ENCODE data around the gene BCAP29. TPM values are rescaled to one million over a fixed set of nuclear protein-coding genes. Genes with fewer than 3 reads are reported as not detected.

BCAP29 gene
- total RNA-seq, 2 experiments from 2014 or later: 11.0 to 11.7 TPM

DNA sequence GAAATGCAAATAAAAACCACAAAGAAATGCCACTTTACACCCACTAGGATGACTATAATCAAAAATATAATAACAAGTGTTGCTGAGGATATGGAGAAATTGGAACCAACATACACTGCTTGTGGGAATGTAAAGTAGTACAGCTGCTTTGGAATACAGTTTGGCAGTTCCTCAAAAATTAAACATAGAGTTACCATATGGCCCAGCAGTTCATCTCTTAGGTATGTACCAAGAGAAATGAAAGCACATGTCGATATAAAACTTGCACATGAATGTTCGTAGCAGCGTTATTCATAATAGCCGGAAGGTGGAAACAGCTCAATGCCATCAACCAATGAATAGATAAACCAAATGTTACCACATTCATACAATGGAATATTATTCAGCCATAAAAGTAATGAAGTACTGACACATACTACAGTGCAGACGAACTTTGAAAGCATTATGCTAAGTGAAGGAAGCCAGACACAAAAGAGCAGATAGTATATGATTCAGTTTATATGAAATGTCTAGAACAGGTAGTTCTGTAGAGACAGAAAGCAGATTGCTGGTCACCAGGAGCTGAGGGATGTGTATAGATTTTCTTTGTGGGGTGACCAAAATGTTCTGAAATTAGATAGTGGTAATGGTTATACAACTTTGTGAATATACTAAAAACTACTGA is 12.4 kb downstream of the BCAP29 start:
- POLR2A ChIA-PET: no interaction called here
- Histone ChIP-seq H3K9me3 (ENCODE audit: control insufficient read depth in 1 of 2, insufficient read depth in 1 of 2, low read length in 2 of 2) (no peaks in the 10 kb centered on the region), H3K27ac (ENCODE audit: low read depth in 1 of 2, low read length in 2 of 2) (no peak overlapping the region), H3K4me1 (ENCODE audit: insufficient read depth, low read length) (no peaks in the 10 kb centered on the region), H3K4me3 (ENCODE audit: low read length) (no peak overlapping the region), H3K27me3 (ENCODE audit: control insufficient read depth in 1 of 2, insufficient read depth in 2 of 2, low read length in 2 of 2) (no peaks in the 10 kb centered on the region), H3K36me3 (ENCODE audit: insufficient read depth, low read length) (peaks cover 8% of the 10 kb centered on the region)
- TF ChIP-seq CTCF (IDR thresholded peaks at IDR 0.05): no peak
- Mint-ChIP-seq H3K4me1 (ENCODE audit: low read depth) (no peaks in the 10 kb centered on the region), H3K9me3 (no peaks in the 10 kb centered on the region), H3K27ac (no peak overlapping the region), H3K27me3 (no peaks in the 10 kb centered on the region), H3K4me3 (no peak overlapping the region), H3K36me3 (ENCODE audit: low read depth) (peaks cover 33% of the 10 kb centered on the region)
- DNase-seq (no peak), ATAC-seq (ENCODE audit: poor library complexity) (no peak)
- intact Hi-C loops (cut with DNase I, micrococcal nuclease): no loop called here
- CTCF ChIA-PET: interaction anchor here (0.6 kb wide), 1 partner anchor 272 kb away, joined by 3 read pairs; no protein-coding TSS in a partner anchor

GRCh38 chr7:107593025-107593410 is 13.0 kb downstream of the BCAP29 start:
- CTCF ChIA-PET: interaction anchor here (0.6 kb wide), 1 partner anchor 271 kb away, joined by 3 read pairs; no protein-coding TSS in a partner anchor
- POLR2A ChIA-PET: no interaction called here
- intact Hi-C loops (cut with DNase I, micrococcal nuclease): no loop called here
- H3K4me3 Mint-ChIP-seq: no peak overlapping the region
- H3K27ac Mint-ChIP-seq: no peak overlapping the region
- H3K36me3 Mint-ChIP-seq (ENCODE audit: low read depth): peaks cover 33% of the 10 kb centered on the region
- Histone ChIP-seq H3K27me3 (ENCODE audit: control insufficient read depth in 1 of 2, insufficient read depth in 2 of 2, low read length in 2 of 2) (no peaks in the 10 kb centered on the region), H3K9me3 (ENCODE audit: control insufficient read depth in 1 of 2, insufficient read depth in 1 of 2, low read length in 2 of 2) (no peaks in the 10 kb centered on the region), H3K36me3 (ENCODE audit: insufficient read depth, low read length) (peaks cover 8% of the 10 kb centered on the region), H3K4me3 (ENCODE audit: low read length) (no peak overlapping the region), H3K4me1 (ENCODE audit: insufficient read depth, low read length) (no peaks in the 10 kb centered on the region), H3K27ac (ENCODE audit: low read depth in 1 of 2, low read length in 2 of 2) (no peak overlapping the region)
- ATAC-seq (ENCODE audit: poor library complexity) (no peak), DNase-seq (no peak)
- H3K9me3 Mint-ChIP-seq: no peaks in the 10 kb centered on the region
- H3K27me3 Mint-ChIP-seq: no peaks in the 10 kb centered on the region
- TF ChIP-seq CTCF (IDR thresholded peaks at IDR 0.05): no peak
- H3K4me1 Mint-ChIP-seq (ENCODE audit: low read depth): no peaks in the 10 kb centered on the region

DNA sequence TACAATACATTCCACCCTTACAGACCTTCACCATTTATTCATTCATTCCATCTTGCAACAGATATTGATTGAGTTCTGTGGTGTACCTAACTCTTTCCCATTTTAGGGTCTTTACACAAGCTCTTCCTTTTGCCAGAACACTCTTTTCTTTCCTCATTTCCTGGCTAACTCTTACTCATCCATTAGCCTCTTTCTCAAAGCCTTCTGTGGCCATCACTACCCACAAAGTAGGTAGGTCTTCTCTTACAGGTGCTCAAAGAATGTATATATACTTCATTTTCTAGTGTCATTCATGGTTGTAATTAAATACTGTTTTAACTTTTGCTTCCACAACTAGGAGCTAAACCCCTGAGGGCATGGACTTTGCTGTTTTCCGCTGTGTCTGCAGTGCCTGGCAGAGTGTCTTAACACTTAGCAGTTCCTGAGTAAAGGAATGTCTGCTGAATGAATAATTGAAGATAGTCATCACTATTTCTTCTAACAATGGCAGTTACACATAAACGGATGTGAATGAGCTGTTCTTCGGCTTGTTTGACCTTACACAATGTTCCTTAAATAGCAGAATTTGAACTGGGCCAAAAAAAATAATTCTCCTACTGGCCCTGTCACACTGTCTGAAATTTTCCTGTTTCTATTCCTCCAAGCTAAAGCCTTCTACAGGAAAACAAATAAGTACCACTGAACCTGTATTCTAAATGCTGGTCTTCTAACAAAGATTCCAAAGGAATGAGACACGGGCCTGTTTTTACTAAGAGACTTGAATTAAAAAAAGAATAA is 15.1 kb downstream of the BCAP29 start:
- Histone ChIP-seq H3K27me3 (ENCODE audit: control insufficient read depth in 1 of 2, insufficient read depth in 2 of 2, low read length in 2 of 2) (no peaks in the 10 kb centered on the region), H3K4me3 (ENCODE audit: low read length) (no peak overlapping the region), H3K9me3 (ENCODE audit: control insufficient read depth in 1 of 2, insufficient read depth in 1 of 2, low read length in 2 of 2) (no peaks in the 10 kb centered on the region), H3K27ac (ENCODE audit: low read depth in 1 of 2, low read length in 2 of 2) (no peak overlapping the region), H3K36me3 (ENCODE audit: insufficient read depth, low read length) (peaks cover 8% of the 10 kb centered on the region), H3K4me1 (ENCODE audit: insufficient read depth, low read length) (no peaks in the 10 kb centered on the region)
- ATAC-seq (ENCODE audit: poor library complexity) (no peak), DNase-seq (no peak)
- TF ChIP-seq CTCF (IDR thresholded peaks at IDR 0.05): no peak
- peaks cover 28% of the 10 kb centered on the region for H3K36me3 Mint-ChIP-seq (ENCODE audit: low read depth)
- H3K4me1 Mint-ChIP-seq (ENCODE audit: low read depth): no peaks in the 10 kb centered on the region
- no peaks in the 10 kb centered on the region for H3K27me3 Mint-ChIP-seq
- POLR2A ChIA-PET: no interaction called here
- H3K4me3 Mint-ChIP-seq: no peak overlapping the region
- CTCF ChIA-PET: no interaction called here
- no peaks in the 10 kb centered on the region for H3K9me3 Mint-ChIP-seq
- no peak overlapping the region for H3K27ac Mint-ChIP-seq
- intact Hi-C loops (cut with DNase I, micrococcal nuclease): no loop called here
